Measurements from ENCODE around the gene GPR176. TPM values are rescaled to one million over a fixed set of nuclear protein-coding genes. Genes with fewer than 3 reads are reported as not detected.
"Not testable (repeated sequence)": the region's sequence is repeated elsewhere in the genome, so short reads cannot be mapped to it uniquely, and the experiment has no call there.

Gene GPR176
- total RNA-seq, 4 donors from 2014 or later = 2.4 to 18.6 (median 9.1) TPM

DNA sequence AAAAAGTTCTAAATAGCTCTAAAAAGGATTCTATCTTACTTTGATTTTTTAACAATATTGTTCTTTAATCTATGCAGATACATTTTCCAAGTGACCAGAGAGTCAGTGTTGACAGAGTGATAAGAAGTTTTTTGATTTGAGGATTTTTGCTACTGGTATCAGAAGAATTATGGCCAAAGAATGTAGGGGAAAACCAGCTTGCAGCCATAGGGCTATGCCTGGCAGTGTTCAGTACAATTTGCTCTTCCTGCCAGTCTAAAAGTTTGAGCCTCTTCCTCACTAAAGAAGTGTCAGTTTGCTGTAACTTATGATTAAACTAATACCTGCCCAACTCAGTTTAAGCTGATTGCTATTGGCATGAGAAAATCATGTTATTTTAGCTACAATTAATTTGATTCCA is 102.2 kb downstream of the GPR176 start:
- no peaks in the 10 kb centered on the region for H3K27me3 ChIP-seq
- H3K4me3 ChIP-seq = no peak overlapping the region
- H3K9me3 ChIP-seq = no peaks in the 10 kb centered on the region
- no peak for TF ChIP-seq POLR2A (IDR thresholded peaks at IDR 0.05)
- TF ChIP-seq EP300 (IDR thresholded peaks at IDR 0.05) = no peak
- H3K36me3 ChIP-seq = no peaks in the 10 kb centered on the region
- H3K4me1 ChIP-seq = peaks cover 0 to 4% (median 0%) of the 10 kb centered on the region in 4 donors
- no peak overlapping the region for H3K27ac ChIP-seq
- DNase-seq (ENCODE audit: low spot score in 2 of 2) = no peak

- TF ChIP-seq EP300 (IDR thresholded peaks at IDR 0.05) (no peak), POLR2A (IDR thresholded peaks at IDR 0.05) (no peak), CTCF (IDR thresholded peaks at IDR 0.05) (no peak)
- 81 to 85% methylated on average over 1 of the region's 1 CpG for WGBS, 2 donors
- Histone ChIP-seq H3K27me3 (no peaks in the 10 kb centered on the region), H3K9me3 (no peaks in the 10 kb centered on the region), H3K4me1 (no peaks in the 10 kb centered on the region), H3K36me3 (no peaks in the 10 kb centered on the region), H3K4me3 (no peak overlapping the region), H3K27ac (no peak overlapping the region)
- DNase-seq (ENCODE audit: low spot score in 2 of 2) = no peak
Observed at GRCh38 chr15:39814489-39814888, 105.6 kb downstream of the GPR176 start.

GRCh38 chr15:39812651-39813050 is 107.4 kb downstream of the GPR176 start:
- H3K36me3 ChIP-seq; H3K27ac ChIP-seq; H3K9me3 ChIP-seq; H3K4me1 ChIP-seq; DNase-seq (ENCODE audit: low spot score in 2 of 2); H3K27me3 ChIP-seq; H3K4me3 ChIP-seq: not testable (repeated sequence)
- 97 to 98% methylated on average over 3 of the region's 3 CpGs for WGBS, 2 donors

GRCh38 chr15:39808909-39809308 is 111.2 kb downstream of the GPR176 start:
- Histone ChIP-seq H3K36me3 (no peaks in the 10 kb centered on the region), H3K9me3 (no peaks in the 10 kb centered on the region), H3K4me1 (no peaks in the 10 kb centered on the region), H3K4me3 (no peak overlapping the region), H3K27ac (no peak overlapping the region), H3K27me3 (no peaks in the 10 kb centered on the region)
- DNase-seq (ENCODE audit: low spot score in 2 of 2) = no peak
- 52 to 65% methylated on average over 3 of the region's 3 CpGs for WGBS, 2 donors
- no peak for TF ChIP-seq POLR2A (IDR thresholded peaks at IDR 0.05)
- TF ChIP-seq CTCF (IDR thresholded peaks at IDR 0.05) = no peak
- no peak for TF ChIP-seq EP300 (IDR thresholded peaks at IDR 0.05)

GRCh38 chr15:39807791-39808190 is 112.3 kb downstream of the GPR176 start:
- TF ChIP-seq POLR2A (IDR thresholded peaks at IDR 0.05) (no peak), EP300 (IDR thresholded peaks at IDR 0.05) (no peak), CTCF (IDR thresholded peaks at IDR 0.05) (no peak)
- no peaks in the 10 kb centered on the region for H3K27me3 ChIP-seq
- no peaks in the 10 kb centered on the region for H3K4me1 ChIP-seq
- H3K4me3 ChIP-seq = no peak overlapping the region
- DNase-seq (ENCODE audit: low spot score in 2 of 2) = no peak
- H3K36me3 ChIP-seq = no peaks in the 10 kb centered on the region
- H3K9me3 ChIP-seq = no peaks in the 10 kb centered on the region
- 84 to 86% methylated on average over 4 of the region's 4 CpGs for WGBS, 2 donors
- H3K27ac ChIP-seq = no peak overlapping the region

DNA sequence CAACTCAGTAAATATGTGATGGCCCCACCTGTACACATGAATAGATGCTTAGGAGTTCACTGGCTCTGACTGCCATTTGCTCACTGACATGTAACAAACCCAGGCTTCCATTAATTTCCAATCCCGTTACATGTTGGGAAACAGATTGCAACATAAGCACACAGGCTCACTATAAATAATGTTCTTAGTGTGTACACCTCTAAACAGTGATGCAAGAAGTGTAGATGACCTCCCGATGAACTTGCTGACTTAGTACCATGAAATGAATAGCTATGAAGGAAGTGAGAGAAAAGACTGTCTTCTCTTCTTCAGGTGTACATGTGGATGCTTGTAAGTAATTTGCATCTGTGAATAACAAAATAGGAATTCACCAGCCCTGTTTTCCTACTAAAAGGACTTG is 116.0 kb downstream of the GPR176 start:
- TF ChIP-seq CTCF (IDR thresholded peaks at IDR 0.05) = no peak
- peak in 1 of 2 donors; percentile 40 for TF ChIP-seq EP300 (IDR thresholded peaks at IDR 0.05)
- TF ChIP-seq POLR2A (IDR thresholded peaks at IDR 0.05) = no peak
- peaks cover 0 to 2% (median 0%) of the 10 kb centered on the region in 4 donors for H3K4me1 ChIP-seq
- 85 to 86% methylated on average over 2 of the region's 2 CpGs for WGBS, 2 donors

More for the DNA sequence above, 116.0 kb downstream of the GPR176 start:
- H3K36me3 ChIP-seq = peaks cover 0 to 15% (median 0%) of the 10 kb centered on the region in 3 donors
- H3K4me3 ChIP-seq = no peak overlapping the region
- H3K27me3 ChIP-seq = no peaks in the 10 kb centered on the region
- DNase-seq (ENCODE audit: low spot score in 2 of 2) = no peak
- H3K9me3 ChIP-seq = no peaks in the 10 kb centered on the region
- H3K27ac ChIP-seq = no peak overlapping the region

Measured in tibial nerve (tissue), 4 donors.